Fibroblast of lung (primary cell): ENCODE results near the gene IQCB1. TPM values are rescaled to one million over a fixed set of nuclear protein-coding genes. Genes with fewer than 3 reads are reported as not detected.
A peak's percentile ranks its signal among the peaks of the same experiment; 100 is the strongest.

Experiments
- DNase-seq, 2 donors: peaks; one replicate each; pipeline versions ENCODE4 v3.0.0 to v3.0.0-alpha.2; 2010; ENCODE audit warnings: low read depth in 2 of 2
- H2AFZ ChIP-seq: 2 replicates; pipeline ENCODE4 v1.5.1; 2012; ENCODE audit warnings: low read length, control low read depth, inconsistent platforms
- H3K27ac ChIP-seq: 2 replicates; pipeline ENCODE4 v1.5.1; 2011; ENCODE audit warnings: low read length, control low read depth; ENCODE audit not compliant: insufficient read depth
- H3K27me3 ChIP-seq: 2 replicates; pipeline ENCODE4 v1.5.1; 2011; ENCODE audit warnings: mild to moderate bottlenecking, low read length; ENCODE audit not compliant: control insufficient read depth, insufficient read depth
- H3K36me3 ChIP-seq: 2 replicates; pipeline ENCODE4 v1.5.1; 2011; ENCODE audit warnings: low read length; ENCODE audit not compliant: control insufficient read depth, insufficient read depth
- H3K4me1 ChIP-seq: 2 replicates; pipeline ENCODE4 v1.5.1; 2011; ENCODE audit warnings: low read length; ENCODE audit not compliant: control insufficient read depth, insufficient read depth; ENCODE audit errors: extremely low read depth
- H3K4me2 ChIP-seq: 2 replicates; pipeline ENCODE4 v1.5.1; 2011; ENCODE audit warnings: low read length, control low read depth; ENCODE audit not compliant: insufficient read depth; ENCODE audit errors: extremely low read depth
- H3K4me3 ChIP-seq, 4 experiments: fragments of 200-600 bp in 1 of 4; sonication (generic) in 1 of 4; replicated peaks in 1 of 4; 2 replicates each; pipeline ENCODE4 v1.5.1; 2011 to 2016; ENCODE audit warnings: low read length in 4 of 4, low read depth in 3 of 4, mild to moderate bottlenecking in 3 of 4, control low read depth in 2 of 4, inconsistent platforms in 1 of 4, mixed read lengths in 1 of 4; ENCODE audit not compliant: insufficient read depth in 1 of 4; ENCODE audit errors: control extremely low read depth in 1 of 4
- H3K79me2 ChIP-seq: 2 replicates; pipeline ENCODE4 v1.5.1; 2012; ENCODE audit warnings: mild to moderate bottlenecking, low read length, inconsistent platforms; ENCODE audit not compliant: control insufficient read depth, insufficient read depth
- H3K9ac ChIP-seq: 2 replicates; pipeline ENCODE4 v1.5.1; 2011; ENCODE audit warnings: mild to moderate bottlenecking, low read length, control low read depth; ENCODE audit not compliant: insufficient read depth
- H3K9me3 ChIP-seq: 2 replicates; pipeline ENCODE4 v1.5.1; 2012; ENCODE audit warnings: low read depth, low read length; ENCODE audit not compliant: control insufficient read depth, insufficient read depth
- H4K20me1 ChIP-seq: 2 replicates; pipeline ENCODE4 v1.5.1; 2011; ENCODE audit warnings: low read length; ENCODE audit not compliant: control insufficient read depth, insufficient read depth; ENCODE audit errors: extremely low read depth
- CTCF ChIP-seq, 2 donors: IDR thresholded peaks in 1 of 2; conservative IDR thresholded peaks in 1 of 2; 1 replicate in 1 of 2; 2 replicates in 1 of 2; pipeline ENCODE4 v1.5.1; 2011 to 2012; ENCODE audit warnings: low read length in 2 of 2, control low read depth in 1 of 2, inconsistent platforms in 1 of 2, low read depth in 1 of 2, mild to moderate bottlenecking in 1 of 2
- EZH2 ChIP-seq: IDR thresholded peaks from 2 replicates; pipeline ENCODE4 v1.5.1; 2012; ENCODE audit warnings: low read length, control low read depth, mild to moderate bottlenecking; ENCODE audit errors: missing control alignments
- polyA plus RNA-seq, 2 donors: library from polyadenylated mRNA; depleted of rRNA in 1 of 2; stranded (reverse) in 1 of 2; unstranded in 1 of 2; fragments of >200 nt; gene quantifications; 2 replicates each; pipeline ENCODE4 v1.2.1, GENCODE V29; 2011 to 2012; ENCODE audit warnings: missing spikeins in 1 of 2
- total RNA-seq: library from RNA; depleted of rRNA; stranded (reverse); fragments of >200 nt; gene quantifications from 2 replicates; pipeline ENCODE4 v1.2.1, GENCODE V29; 2014

IQCB1 gene
- total and polyA plus RNA-seq, 2 donors (not counting 1 experiment from before 2014, with no cell fraction given) = 9.2 to 19.3 TPM

DNA sequence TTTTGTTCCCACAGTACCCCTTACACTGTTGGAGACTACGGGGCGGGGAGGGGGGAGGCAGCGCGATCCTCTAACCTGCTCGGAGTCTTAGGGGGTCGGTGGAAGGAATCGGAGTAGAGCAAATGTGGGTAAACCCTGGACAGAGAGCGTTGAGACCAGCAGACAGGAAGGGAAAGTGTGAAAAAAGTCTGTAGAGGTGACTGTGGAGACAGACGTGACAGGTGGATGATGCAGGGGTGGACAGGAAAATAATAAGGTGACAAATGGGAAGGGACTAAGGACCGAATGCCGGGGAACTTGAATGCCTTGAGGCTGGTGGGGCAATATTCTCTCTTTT lies 573 bp upstream of the IQCB1 start:
- H3K4me3 ChIP-seq = peak overlapping the region; percentile 76 to 95 (median 92)
- no peaks in the 10 kb centered on the region for H3K4me1 ChIP-seq
- H3K4me2 ChIP-seq = peak overlapping the region; percentile 90
- TF ChIP-seq EZH2 (no peak), CTCF (conservative IDR thresholded peaks at IDR 0.05 in 1 of 2, IDR thresholded peaks at IDR 0.05 in 1 of 2; ENCODE audit: low read depth in 1 of 2, low read length in 2 of 2) (no peak)
- H3K9me3 ChIP-seq = no peaks in the 10 kb centered on the region
- peak overlapping the region; percentile 3 for H3K9ac ChIP-seq
- no peaks in the 10 kb centered on the region for H3K36me3 ChIP-seq
- H3K27me3 ChIP-seq = no peaks in the 10 kb centered on the region
- no peak for DNase-seq
- H3K27ac ChIP-seq = no peak overlapping the region
- no peaks in the 10 kb centered on the region for H4K20me1 ChIP-seq
- peak overlapping the region; percentile 88 for H2AFZ ChIP-seq
- H3K79me2 ChIP-seq = peaks cover 10% of the 10 kb centered on the region

- no peaks in the 10 kb centered on the region for H3K9me3 ChIP-seq
- H3K4me1 ChIP-seq = no peaks in the 10 kb centered on the region
- no peaks in the 10 kb centered on the region for H3K27me3 ChIP-seq
- peak overlapping the region; percentile 91 for H3K27ac ChIP-seq
- peak overlapping the region; percentile 82 for H3K9ac ChIP-seq
- no peaks in the 10 kb centered on the region for H4K20me1 ChIP-seq
- peak overlapping the region; percentile 91 for H2AFZ ChIP-seq
- TF ChIP-seq CTCF (conservative IDR thresholded peaks at IDR 0.05 in 1 of 2, IDR thresholded peaks at IDR 0.05 in 1 of 2; ENCODE audit: low read depth in 1 of 2, low read length in 2 of 2) (no peak), EZH2 (no peak)
- H3K79me2 ChIP-seq = peaks cover 10% of the 10 kb centered on the region
- peak in 1 of 2 donors; percentile 14 for DNase-seq
- H3K4me2 ChIP-seq = peak overlapping the region; percentile 99
- no peaks in the 10 kb centered on the region for H3K36me3 ChIP-seq
- peak overlapping the region; percentile 76 to 95 (median 92) for H3K4me3 ChIP-seq
Observed at GRCh38 chr3:121834157-121834670, 646 bp downstream of the IQCB1 start.

DNA sequence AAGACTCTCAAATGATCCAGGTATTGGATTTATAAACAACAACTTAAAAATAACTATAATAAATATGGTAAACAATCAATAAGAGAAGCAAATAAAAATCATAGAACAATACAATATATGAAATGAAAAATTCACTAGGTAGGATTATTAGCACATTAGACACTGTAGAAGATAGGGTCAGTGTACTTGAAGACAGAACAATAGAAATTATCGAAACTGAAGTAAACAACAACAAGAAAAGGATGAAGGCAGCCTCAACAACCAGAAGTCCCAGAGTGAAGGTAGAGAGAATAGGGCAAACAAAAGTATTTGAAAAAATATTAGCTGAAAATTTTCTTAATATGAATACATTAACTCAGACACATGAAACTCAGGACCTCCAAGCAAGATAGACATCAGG lies 11.9 kb downstream of the IQCB1 start:
- Histone ChIP-seq H3K4me1 (no peaks in the 10 kb centered on the region), H3K27ac (no peak overlapping the region), H3K36me3 (no peaks in the 10 kb centered on the region), H3K9me3 (no peaks in the 10 kb centered on the region), H3K79me2 (no peaks in the 10 kb centered on the region), H4K20me1 (no peaks in the 10 kb centered on the region), H3K4me2 (no peak overlapping the region), H3K9ac (no peak overlapping the region), H3K4me3 (no peak overlapping the region), H2AFZ (no peak overlapping the region), H3K27me3 (no peaks in the 10 kb centered on the region)
- no peak for DNase-seq
- TF ChIP-seq CTCF (conservative IDR thresholded peaks at IDR 0.05 in 1 of 2, IDR thresholded peaks at IDR 0.05 in 1 of 2; ENCODE audit: low read depth in 1 of 2, low read length in 2 of 2) (no peak), EZH2 (no peak)
